CD4-positive, alpha-beta T cell treated with Interferon alpha-2 for 1 hour (primary cell): ENCODE data around the gene CPT1B.
"Not testable (repeated sequence)": the region's sequence is repeated elsewhere in the genome, so short reads cannot be mapped to it uniquely, and the experiment has no call there.

Source experiments
- DNase-seq, 2 donors: peaks; one replicate each; pipeline ENCODE4 v3.0.0-alpha.2; 2020 to 2022

CPT1B gene

DNA sequence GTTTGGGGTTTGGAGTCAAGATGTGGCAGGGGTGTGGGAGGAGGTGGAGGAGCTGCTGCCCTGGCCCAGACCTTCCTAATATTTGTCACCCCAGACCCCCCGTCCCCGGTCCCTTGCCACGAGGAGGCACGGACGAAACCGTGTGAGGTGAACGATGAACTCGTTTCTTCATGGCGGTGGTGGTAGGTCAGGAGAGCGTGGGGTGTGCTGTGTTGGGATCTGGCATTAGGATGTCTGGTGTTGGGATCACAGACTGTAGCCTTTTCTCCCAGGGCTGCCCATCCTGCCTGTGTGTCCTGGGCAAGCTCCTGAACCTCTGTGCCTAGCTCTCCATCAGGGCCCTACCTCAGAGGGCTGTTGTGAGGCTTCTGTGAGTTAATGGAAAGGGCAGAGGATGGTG lies 30.8 kb upstream of the CPT1B start:
- DNase-seq, result no peak

DNA sequence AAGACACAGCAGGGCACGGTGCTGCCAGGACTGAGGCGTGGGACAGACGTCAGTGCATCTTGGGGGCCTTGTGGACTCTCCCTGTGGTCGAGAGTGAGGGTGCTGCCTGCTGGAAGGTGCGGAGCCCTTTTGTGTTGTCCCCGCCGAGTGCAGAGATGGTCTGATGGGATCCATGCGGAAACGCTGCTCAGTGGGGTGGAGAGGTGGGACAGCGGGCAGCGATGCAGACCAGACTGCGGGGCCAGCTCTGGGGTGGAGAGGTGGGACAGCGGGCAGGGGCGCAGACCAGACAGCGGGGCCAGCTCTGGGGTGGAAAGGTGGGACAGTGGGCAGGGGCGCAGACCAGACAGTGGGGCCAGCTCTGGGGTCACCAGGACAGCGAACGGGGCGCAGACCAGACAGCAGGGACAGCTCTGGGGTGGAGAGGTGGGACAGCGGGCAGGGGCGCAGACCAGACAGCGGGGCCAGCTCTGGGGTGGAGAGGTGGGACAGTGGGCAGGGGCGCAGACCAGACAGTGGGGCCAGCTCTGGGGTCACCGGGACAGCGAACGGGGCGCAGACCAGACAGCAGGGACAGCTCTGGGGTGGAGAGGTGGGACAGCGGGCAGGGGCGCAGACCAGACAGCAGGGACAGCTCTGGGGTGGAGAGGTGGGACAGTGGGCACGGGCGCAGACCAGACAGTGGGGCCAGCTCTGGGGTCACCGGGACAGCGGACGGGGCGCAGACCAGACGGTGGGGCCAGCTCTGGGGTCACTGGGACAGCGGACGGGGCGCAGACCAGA lies 30.0 kb upstream of the CPT1B start:
- DNase-seq, result not testable (repeated sequence)

DNA sequence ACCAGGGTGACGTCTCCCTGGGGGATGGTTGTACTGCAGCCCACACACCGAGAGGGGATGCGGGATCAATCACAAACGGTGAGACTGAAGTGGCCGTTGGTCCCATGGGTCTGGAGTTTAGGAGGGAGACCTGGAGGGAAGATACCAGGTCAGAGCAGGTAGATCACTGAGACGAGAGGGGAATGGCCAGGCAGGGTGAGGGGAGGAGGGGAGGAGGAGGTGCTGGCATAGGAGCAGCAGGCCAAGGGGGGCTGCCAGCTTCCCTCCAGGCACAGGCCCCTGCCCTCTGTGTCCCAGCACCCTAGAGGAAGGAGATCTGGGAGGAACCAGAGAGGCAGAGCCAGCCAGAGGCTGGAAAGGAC lies 29.4 kb upstream of the CPT1B start:
- no peak for DNase-seq

DNA sequence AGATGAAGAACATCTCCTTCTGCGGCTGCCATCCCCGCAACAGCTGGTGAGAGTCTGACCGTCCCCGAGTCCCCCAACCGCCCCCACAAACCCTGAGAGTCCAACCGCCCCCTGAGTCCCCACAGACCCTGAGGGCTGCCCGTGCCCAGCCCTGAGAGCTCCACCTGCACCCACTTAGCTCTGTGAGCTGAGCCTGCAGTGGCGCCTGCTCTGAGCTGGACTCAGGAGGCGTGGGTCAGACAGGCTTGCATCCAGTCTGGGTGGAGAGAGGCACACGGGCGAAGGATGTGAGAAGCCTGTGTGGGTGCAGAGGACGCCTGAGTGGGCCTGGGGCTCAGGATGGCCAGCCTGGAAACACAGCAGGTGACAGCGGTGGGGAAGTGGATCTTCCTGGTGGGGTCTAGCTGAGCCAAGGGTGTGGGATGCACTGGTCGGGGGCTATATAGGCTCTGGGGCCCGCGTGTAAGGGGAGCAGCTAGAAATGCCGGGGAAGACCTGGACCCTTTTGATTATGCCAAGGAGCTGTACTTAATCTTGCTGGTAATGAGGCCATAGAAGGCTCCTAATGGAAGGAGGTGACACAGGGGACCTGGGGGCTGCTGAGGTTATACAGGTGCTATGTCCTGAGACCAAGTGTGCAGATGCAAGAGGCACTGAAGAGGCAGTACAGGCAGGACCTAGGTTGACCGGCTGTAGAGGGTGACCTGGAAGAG lies 28.9 kb upstream of the CPT1B start:
- DNase-seq, result no peak

DNA sequence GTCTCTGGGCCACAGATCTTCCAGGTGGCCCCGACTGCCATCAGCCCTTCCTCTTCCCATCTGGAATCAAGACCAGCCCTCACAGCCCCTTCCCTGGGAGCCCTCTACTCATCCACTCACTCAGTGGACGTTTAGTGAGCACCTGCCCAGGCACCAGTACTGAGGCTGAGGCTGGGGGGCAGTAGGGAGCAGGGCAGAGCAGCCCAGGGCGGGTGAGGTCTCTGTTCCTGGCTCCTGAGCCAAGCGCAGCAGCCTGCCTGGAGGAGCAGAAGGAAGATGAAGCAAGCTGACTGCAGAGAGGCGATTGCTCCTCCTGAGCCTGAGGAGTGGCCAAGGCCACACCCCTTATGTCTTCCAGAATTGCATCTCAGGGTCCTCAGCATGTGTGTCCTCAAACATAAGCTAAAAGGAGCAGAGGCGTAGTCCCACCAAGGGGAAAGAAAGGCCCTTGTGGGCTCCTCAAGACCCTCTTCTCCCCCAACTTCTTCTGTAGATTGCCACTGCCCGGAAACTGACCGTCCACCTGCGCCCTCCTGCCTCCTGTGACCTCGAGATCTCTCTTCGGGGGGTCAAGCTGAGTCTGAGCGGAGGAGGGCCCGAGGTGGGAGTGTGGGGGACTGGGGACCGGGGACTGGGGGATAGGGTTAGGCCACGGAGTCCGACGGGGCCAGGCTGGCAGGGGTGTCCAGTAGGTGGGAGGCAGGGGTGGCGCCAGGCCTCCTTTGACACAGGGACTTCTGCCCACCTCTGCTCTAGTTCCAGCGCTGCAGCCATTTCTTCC lies 28.1 kb upstream of the CPT1B start:
- no peak for DNase-seq

DNA sequence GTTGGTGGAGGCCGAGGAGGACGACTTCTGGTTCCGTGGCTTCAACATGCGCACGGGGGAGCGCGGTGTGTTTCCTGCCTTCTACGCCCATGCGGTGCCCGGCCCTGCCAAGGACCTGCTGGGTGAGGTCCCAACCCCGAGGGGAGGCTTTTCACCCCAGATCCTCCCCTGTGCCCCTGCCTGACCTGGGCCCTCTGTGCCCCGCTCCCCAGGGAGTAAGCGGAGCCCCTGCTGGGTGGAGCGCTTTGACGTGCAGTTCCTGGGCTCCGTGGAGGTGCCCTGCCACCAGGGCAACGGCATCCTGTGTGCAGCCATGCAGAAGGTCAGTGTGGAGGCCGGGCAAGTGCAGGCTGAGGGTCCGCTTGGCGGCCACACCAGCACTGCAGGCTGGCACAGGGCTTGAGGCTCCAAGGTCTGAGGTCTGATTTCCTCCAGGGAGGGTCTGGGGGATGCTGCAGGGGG lies 27.4 kb upstream of the CPT1B start:
- no peak for DNase-seq

DNA sequence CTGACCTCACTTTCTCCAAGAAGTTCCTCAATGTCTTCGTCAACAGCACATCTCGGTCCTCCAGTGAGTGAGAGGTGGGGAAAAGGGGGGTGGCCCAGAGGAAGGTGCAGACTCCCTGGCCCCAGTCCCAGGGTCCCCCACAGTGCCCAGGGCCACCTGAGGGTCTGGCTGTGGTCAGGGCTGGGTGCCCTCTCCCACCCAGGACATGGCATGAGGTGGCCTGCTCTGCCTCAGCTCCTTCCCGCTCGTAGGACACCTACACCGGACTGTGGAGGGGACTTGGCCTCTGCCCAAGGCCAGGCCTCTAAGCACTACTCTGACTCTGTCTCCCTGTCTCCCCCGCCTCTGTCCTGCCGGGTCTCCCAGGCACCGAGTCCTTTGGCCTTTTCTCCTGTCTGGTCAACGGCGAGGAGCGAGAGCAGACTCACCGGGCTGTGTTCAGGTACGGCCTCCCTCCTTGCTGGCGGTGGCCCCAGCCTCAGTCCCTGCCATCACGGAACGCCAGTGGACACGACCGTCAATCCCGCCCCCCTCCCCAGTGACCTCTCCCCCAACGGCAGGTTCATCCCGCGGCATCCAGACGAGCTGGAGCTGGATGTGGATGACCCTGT lies 26.9 kb upstream of the CPT1B start:
- no peak for DNase-seq

DNA sequence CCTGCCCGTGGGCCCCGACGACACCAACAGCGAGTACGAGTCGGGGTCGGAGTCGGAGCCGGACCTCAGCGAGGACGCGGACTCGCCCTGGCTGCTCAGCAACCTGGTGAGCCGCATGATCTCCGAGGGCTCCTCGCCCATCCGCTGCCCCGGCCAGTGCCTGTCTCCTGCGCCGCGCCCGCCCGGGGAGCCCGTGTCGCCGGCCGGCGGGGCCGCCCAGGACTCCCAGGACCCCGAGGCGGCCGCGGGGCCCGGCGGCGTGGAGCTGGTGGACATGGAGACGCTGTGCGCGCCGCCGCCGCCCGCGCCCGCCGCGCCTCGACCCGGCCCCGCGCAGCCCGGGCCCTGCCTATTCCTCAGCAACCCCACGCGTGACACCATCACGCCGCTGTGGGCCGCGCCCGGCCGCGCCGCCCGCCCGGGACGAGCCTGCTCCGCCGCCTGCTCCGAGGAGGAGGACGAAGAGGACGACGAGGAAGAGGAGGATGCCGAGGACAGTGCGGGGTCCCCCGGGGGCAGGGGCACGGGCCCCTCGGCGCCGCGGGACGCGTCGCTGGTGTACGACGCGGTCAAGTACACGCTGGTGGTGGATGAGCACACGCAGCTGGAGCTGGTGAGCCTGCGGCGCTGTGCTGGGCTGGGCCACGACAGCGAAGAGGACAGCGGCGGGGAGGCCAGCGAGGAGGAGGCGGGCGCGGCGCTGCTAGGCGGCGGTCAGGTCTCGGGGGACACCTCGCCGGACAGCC lies 26.2 kb upstream of the CPT1B start:
- DNase-seq, result no peak

DNA sequence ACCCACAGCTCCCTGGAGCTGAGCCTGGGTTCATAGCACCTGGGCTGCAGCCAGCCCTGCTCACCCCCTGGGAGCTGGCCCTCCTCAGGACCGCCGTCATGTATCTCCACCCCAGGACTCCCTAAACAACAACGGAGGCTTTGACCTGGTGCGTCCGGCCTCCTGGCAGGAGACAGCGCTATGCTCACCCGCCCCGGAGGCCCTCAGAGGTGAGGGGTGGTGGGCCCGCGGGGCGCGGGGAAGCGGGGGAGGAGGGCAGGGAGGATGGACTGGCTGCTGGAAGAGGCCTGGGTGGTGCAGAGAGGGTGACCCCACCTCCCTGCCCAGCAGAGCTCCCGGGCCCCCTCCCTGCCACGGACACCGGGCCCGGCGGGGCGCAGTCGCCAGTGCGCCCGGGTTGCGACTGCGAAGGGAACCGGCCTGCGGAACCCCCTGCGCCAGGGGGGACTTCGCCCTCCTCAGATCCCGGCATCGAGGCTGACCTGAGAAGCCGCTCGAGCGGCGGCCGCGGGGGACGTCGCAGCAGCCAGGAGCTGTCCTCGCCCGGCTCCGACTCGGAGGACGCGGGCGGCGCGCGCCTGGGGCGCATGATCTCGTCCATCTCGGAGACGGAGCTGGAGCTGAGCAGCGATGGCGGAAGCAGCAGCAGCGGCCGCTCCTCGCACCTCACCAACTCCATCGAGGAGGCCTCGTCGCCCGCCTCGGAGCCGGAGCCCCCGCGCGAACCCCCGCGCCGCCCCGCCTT lies 25.5 kb upstream of the CPT1B start:
- no peak for DNase-seq

DNA sequence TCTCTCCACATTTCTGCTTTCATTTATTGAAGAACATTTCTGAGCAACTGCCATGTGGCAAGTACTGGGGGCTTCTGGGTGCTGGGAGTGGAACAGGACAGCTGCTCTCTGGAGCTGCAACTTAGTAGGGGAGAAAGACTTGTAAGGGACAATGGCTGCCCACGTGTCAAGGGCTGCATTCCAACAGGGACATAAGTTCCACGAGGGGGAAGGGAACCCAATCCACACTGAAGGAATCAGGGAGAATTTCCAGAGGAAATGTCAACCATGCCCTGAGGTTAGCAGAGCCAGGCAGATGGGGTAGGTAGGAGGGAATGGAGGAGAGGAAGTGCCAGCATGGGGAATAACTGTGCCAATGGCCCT lies 24.1 kb upstream of the CPT1B start:
- DNase-seq, result no peak

DNA sequence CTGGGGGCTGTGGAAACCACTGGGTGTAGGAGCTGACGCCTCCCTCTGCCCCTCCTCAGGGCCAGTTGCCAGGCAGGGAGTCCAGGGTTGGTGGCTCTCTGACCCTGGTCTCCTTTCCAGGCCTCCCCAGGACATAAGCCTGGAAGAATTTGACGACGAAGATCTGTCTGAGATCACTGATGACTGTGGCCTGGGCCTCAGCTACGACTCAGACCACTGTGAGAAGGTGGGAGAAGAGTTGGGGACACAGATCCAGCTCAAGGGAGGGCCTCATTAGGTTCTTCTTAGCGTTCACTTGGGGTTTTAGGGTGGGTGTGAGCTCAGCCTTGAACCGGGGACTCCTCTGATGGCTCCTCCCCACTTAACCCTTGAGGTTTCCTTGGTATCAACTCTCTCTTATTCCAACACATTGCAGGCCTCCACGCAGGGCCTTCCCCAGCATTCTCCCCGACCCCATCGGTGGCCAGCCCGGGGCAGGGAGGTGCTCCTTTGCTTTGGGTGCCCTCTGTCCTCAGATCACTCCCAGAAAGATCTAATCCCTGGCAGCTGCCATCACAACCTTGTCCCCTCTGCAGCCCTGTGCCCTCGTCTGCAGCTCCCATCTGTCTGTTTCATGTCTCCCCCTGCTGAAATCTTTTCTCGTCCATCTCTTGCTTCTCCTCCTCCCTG lies 23.6 kb upstream of the CPT1B start:
- DNase-seq, result no peak

DNA sequence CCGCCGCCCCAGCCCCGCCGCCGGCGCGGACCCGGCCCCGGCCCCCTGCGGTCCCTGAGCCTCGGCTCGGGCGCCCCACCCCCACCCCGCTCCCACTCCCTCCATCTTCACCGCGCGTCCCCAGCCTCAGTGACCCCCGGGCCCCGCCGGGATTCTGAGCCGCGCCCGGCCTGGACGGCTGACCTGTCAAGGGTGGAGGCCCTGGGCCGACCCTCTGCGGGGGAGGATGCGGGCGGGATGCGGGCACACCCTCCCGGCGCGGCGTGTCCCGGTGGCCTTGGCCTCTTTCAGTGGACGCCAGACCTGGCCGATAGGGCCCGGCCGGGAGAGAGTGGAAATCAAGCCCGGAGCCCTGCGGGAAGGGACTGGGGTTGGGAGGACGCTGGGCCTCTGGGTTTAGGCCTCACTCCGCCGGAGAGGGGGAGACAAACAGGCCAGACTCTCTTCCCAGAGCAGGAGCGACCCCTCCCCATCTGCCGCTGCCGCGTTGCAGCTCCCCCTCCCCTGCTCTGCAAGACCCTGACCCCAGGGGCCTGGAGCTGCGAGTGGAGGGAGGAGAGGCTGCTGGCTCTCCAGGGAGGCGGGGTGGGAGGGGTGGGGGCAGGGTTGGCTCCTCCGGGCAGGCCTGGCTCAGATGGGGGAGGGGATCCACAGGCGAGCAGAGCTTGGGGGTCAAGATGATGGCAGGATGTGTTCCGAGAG lies 22.9 kb upstream of the CPT1B start:
- no peak for DNase-seq

DNA sequence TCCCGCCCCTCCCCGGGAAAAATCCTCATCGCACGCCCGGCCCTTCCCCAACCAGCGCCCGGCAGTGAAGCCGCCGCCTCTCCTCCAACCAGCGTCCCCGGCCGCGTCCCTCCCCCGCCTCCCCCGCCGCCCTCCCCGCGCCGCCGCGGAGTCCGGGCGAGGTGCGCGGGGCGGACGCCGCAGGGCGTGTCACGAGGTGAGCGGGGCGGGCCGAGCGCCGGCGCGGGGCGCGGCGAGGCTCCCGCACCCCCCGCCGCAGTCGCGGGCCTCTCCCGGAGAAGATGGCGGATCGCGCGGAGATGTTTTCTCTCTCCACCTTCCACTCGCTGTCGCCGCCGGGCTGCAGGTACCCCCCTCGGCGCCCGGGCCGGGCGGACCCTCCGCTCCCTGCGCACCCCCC lies 22.3 kb upstream of the CPT1B start, which contains the start of gene MAPK8IP2:
TSS of gene MAPK8IP2 (plus strand) at position 256 of the 400 bp plus-strand sequence. CDS start at position 282, 26 bp downstream.
- no peak for DNase-seq

DNA sequence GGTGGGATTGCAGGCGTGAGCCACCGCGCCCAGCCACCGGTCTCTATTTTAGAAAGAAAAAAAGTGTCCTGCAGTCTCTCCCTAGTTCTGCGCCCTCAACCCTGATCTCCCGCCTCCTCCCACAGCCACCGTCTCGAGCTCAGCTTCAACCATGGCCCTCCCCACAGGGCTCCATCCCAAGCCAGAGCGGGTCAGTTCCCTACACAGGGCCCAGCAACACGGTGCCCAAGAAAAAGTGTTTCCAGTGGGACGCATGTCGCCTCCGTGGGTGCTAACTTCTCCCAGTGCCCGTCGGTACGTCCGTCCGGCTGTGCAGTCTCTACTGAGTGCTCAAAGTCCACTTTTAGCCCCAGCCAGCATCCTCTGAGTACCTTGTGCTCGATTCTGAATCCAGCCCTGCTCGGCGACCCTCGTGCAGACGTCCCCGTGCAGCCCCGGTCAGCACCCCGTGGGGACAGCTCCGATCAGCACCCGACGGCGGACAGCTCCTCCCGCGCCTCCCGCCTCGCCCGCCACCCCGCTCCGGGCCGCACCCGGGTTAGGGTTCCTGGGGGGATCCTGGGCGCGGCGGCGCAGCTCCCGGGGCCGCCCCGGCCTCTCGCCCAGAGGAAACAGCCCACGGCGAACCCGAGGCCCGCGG lies 21.7 kb upstream of the CPT1B start:
- peak; percentile 35 to 67 for DNase-seq

DNA sequence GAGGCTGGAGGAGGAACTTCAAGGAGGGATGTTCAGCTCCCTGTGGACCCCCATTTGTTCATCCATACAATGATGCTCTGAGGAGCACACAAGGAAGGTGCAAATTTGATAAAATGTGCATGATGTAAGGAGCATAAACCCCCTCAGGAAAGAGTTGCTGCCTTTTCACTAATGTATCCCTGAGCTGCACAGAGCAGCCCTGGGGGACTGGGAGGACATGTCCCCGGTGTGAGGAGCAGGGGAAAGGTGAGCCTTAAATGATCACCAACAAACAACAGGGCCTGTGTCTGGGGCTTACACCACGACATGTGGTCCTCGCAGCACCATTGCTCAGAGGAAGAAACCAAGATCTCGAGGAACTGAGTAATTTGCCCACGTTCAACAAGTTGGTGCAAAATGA lies 18.9 kb upstream of the CPT1B start:
- DNase-seq, result no peak

DNA sequence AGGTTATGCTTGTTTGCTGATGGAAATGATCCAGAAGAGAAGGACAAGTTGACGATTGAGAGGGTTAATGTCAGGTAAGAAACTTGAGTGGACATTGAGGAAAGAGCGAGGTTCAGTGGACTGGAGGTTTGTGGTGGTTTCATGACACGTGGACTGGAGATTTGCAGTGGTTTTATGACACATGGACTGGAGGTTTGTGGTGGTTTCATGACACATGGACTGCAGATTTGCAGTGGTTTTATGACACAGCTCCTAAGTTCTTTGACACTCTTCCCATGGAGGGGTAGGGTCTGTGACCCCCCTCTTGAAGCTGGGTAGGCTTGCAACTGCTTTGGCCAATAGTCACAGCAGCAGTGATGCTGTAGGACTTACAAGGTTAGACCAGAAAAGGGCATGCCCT lies 17.0 kb upstream of the CPT1B start:
- no peak for DNase-seq

DNA sequence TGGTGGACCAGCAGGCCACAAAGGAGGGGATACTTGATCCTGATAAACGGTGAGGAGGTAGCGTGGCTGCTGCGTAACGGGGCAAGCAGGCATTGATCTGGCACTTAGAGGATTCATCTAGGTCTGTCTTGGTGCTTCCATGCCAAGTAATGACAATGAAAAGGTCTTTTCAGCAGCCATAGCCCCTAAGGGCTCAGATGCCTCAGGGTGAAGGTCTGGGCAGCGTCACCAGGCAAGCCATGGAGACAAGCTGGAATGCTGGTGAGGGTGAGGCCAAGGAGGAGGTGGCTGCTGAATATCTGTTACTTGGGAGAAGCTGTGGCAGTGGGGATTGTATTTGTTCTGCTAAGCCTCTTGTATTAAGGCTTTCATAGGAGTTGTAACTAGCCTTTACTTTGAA lies 9.2 kb upstream of the CPT1B start:
- DNase-seq, result no peak

DNA sequence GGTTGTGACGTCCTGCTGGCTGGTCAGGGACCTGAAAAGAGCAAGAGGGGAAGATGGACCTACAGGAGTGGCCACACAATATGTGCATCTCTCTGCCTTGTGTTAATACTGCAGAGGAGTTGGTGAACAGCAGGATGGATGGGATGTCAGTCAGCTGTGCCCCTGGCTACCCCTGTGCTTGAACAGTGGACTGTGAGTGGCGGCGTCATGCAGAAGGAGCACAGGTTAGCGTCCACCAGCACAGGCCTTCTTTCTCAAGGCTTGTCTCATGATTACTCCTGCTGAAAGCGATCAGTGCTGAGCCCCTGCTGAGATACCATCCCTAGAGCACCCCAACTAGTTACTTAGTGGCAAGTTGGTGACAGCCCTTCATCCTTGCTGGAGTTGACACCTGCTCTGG lies 8.2 kb upstream of the CPT1B start:
- DNase-seq, result no peak

DNA sequence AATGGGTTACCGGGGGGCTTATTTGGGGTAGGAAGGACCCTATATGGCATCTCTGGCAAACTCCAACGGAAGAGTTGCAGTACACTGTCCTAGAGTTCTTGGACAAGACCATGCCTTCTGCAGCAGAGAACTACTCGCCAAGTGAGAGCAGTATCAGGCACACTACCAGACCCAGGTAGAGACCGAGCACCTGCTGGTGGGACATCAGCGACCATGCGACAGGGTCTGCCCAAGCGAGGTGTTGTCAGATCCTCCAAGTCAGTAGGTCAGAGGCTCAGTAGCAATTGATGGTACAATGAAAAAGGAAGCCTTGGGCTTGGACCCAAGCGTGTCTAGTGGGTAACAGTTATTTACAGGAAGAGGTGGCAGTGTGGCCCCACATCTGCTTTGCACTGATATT lies 7.6 kb upstream of the CPT1B start:
- DNase-seq, result no peak

DNA sequence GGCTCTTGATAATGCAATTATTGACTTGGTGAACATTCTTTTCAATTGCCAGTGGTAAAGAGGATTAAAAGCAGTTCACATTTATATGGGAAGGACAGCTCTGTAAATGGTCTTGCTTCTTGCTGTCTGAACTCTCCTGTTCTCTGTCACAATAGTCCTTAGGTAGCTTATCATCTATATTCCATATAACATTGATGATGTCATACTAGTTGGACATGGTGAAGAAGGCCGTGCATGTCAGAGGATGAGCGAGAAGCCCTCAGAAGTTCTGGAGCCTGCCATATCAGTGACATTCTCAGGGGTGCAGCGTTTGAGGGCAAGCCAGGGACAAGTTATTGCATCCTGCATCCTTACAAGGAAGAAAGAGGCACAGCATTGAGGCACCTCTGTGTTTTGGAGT lies 7.0 kb upstream of the CPT1B start:
- DNase-seq, result no peak
